Stimulated activated CD4-positive, alpha-beta T cell treated with anti-CD3 and anti-CD28 coated beads, Interleukin-2, amount 100 ng/mL, for 24 hours (primary cell): ENCODE data around the gene MRPL52.
"Not testable (repeated sequence)": the region's sequence is repeated elsewhere in the genome, so short reads cannot be mapped to it uniquely, and the experiment has no call there.

ENCODE experiments used
- DNase-seq, 2 donors: peaks; one replicate each; pipeline ENCODE4 v3.0.0-alpha.2; 2020

MRPL52 gene

DNA sequence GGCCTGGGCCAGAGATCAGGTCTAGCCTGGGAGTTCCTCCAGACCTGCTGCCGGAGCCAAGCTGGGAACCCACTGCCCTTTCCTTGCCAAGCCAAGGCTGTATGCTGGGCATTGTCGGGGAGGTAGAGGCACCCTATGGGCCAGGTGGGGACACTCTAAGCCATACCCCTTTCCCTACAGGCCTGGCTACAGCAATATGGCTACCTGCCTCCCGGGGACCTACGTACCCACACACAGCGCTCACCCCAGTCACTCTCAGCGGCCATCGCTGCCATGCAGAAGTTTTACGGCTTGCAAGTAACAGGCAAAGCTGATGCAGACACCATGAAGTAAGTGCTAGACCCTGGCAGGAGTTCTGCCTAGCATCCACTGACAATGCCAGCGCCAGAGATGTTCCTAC, 11.6 kb downstream of the MRPL52 start:
- DNase-seq = no peak

- no peak for DNase-seq
Measured at GRCh38 chr14:22841769-22842168, 12.1 kb downstream of the MRPL52 start.

GRCh38 chr14:22842211-22843122, 12.8 kb downstream of the MRPL52 start:
- DNase-seq = no peak

GRCh38 chr14:22843123-22843925, 13.6 kb downstream of the MRPL52 start:
- no peak for DNase-seq

DNA sequence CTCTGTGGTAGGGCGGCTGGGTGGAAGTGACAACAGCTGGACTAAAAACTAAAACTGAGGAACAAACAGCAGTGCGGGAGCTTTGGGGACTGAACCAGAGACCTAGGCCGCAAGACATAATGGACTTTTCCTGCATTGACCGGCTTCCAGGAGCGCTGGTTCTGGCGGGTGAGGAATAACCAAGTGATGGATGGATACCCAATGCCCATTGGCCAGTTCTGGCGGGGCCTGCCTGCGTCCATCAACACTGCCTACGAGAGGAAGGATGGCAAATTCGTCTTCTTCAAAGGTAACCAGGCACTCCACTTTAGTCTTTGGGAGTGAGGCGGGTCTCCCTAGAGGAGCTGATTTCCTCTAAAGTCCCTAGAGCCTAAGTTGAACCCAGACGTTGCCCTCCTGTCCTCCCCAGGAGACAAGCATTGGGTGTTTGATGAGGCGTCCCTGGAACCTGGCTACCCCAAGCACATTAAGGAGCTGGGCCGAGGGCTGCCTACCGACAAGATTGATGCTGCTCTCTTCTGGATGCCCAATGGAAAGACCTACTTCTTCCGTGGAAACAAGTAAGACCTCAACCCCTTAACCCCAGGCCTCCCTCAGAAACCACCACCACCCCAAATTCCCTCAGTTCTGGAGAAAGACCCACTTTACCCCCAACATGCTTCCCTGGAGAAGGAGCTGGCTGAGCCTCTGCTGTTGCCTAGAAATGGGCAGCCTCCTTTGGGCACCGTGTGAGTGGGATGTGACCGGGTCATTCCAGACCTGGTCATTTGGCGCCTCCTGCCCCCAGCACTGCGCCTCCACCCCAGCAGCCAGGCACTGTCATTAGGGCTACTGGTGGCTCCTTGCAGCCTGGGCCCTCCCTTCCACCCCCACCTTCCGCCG, 14.8 kb downstream of the MRPL52 start:
- DNase-seq = no peak

- no peak for DNase-seq
Measured at GRCh38 chr14:22845103-22845394, 15.4 kb downstream of the MRPL52 start.

DNA sequence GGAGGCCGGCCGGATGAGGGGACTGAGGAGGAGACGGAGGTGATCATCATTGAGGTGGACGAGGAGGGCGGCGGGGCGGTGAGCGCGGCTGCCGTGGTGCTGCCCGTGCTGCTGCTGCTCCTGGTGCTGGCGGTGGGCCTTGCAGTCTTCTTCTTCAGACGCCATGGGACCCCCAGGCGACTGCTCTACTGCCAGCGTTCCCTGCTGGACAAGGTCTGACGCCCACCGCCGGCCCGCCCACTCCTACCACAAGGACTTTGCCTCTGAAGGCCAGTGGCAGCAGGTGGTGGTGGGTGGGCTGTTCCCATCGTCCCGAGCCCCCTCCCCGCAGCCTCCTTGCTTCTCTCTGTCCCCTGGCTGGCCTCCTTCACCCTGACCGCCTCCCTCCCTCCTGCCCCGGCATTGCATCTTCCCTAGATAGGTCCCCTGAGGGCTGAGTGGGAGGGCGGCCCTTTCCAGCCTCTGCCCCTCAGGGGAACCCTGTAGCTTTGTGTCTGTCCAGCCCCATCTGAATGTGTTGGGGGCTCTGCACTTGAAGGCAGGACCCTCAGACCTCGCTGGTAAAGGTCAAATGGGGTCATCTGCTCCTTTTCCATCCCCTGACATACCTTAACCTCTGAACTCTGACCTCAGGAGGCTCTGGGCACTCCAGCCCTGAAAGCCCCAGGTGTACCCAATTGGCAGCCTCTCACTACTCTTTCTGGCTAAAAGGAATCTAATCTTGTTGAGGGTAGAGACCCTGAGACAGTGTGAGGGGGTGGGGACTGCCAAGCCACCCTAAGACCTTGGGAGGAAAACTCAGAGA, 16.3 kb downstream of the MRPL52 start:
- no peak for DNase-seq

DNA sequence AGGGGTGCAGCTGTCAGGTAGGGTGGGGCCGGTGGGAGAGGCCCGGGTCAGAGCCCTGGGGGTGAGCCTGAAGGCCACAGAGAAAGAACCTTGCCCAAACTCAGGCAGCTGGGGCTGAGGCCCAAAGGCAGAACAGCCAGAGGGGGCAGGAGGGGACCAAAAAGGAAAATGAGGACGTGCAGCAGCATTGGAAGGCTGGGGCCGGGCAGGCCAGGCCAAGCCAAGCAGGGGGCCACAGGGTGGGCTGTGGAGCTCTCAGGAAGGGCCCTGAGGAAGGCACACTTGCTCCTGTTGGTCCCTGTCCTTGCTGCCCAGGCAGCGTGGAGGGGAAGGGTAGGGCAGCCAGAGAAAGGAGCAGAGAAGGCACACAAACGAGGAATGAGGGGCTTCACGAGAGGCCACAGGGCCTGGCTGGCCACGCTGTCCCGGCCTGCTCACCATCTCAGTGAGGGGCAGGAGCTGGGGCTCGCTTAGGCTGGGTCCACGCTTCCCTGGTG, 17.2 kb downstream of the MRPL52 start:
- DNase-seq = no peak

GRCh38 chr14:22847661-22848341, 18.1 kb downstream of the MRPL52 start:
- no peak for DNase-seq

- no peak for DNase-seq
Measured at GRCh38 chr14:22848351-22849164, 18.9 kb downstream of the MRPL52 start.

DNA sequence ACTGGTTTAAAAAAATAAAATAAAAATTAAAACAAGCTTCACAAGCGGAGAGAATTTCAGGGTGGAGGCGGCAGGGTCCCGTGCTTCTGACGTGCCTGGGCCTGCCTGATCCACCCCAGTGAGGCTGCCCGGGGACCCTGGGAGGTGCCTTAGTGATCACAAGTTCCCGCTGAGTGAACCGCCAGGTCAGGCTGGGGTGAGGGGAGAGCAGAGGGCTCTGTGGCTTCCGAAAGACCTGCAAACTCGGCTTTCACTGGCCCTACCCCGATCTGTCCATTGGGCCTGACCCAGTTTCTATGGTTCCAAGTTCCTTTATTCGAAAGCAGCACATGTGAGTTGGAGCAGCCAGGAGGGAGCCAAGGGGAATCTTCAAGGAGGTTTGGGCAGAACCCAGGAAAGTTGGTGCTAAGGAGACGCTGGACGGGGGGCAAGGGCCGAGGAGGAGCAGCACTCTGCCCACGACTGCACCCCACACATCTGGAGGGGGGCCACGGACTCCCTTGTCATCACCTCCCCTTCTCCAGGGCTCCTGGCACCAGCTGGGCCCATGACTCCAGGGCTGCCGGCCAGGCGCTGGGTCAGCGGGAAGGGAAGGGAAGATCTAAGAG, 19.6 kb downstream of the MRPL52 start:
- no peak for DNase-seq

- DNase-seq = peak in 1 of 2 donors; percentile 32
Measured at GRCh38 chr14:22850944-22851764, 21.5 kb downstream of the MRPL52 start.

DNA sequence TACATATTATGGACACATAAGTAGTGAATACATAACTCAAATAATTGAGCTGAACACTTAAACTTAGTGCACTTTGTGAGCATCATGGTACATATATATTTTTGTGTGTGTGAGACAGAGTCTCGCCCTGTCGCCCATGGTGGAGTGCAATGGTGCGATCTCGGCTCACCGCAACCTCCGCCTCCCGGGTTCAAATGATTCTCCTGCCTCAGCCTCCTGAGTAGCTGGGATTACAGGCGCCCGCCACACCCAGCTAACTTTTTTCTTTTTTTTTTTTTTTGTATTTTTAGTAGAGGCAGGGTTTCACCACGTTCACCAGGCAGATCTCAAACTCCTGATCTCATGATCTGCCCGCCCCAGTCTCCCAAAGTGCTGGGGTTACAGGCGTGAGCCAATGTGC, 22.5 kb downstream of the MRPL52 start:
- not testable (repeated sequence) for DNase-seq

DNA sequence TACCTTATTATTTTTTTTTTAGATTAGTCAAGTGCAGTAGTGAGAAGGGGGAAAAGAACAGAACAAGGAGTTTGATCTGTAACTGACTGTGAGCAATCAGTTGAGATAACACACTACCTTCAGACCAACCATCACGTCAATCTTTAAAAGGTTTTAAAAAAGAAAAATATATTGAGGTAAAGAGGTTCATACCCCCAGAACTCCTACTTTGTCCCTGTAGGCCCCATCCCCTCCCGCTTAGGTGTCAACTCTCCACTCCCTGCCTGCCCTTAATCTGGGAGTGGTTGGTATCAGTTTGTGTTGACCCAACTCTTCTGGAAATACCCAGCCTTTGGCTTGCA, 22.9 kb downstream of the MRPL52 start:
- DNase-seq = no peak

- peak; percentile 97 to 98 for DNase-seq
Measured at GRCh38 chr14:22852940-22853767, 23.5 kb downstream of the MRPL52 start.

DNA sequence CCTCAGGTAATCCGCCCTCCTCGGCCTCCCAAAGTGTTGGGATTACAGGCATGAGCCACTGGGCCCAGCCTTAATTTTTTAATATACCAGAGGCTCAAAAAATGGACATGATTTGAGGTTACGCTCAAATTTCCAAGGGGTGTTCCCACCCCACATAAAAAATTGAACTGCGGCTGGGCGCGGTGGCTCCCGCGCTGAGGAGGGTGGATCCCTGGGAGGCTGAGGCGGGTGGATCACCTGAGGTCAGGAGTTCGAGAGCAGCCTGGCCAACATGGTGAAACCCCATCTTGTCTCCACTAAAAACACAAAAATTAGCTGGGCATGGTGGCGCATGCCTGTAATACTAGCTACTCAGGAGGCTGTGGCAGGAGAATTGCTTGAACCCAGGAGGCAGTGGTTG, 24.6 kb downstream of the MRPL52 start:
- not testable (repeated sequence) for DNase-seq

DNA sequence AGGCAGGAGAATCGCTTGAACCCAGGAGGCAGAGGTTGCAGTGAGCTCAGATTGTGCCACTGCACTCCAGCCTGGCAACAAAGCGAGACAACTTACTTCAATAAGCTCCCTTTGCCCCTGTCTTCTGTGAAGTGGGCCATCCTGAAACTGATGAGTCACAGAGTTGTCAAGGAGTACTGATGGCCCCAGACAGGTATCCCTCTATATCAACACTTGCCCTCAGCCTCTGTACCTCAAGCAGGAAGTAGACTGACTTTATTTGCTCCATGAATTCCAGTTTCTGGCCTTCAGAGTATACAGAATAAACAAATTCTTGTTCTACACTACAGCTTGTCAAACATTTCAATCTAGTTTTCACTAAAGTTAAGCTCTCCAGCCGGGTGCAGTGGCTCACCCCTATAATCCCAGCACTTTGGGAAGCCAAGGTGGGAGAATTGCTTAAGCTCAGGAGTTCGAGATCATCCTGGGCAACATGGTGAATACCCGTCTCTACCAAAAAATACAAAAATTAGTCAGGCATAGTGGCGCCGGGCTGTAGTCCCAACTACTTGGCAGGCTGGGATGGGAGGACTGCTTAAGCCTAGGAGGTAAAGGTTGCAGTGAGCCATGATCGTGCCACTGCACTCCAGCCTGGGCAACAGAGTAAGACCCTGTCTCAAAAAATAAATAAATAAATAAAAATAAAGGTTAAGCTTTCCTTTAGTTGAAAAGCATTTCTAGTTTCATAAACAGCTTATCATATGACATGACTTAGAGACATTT, 25.5 kb downstream of the MRPL52 start:
- no peak for DNase-seq

GRCh38 chr14:22856428-22856827, 26.7 kb downstream of the MRPL52 start:
- DNase-seq = no peak
